ENCODE measurements around the gene FLNB.
"Not testable (repeated sequence)": the region's sequence is repeated elsewhere in the genome, so short reads cannot be mapped to it uniquely, and the experiment has no call there.

FLNB gene

DNA sequence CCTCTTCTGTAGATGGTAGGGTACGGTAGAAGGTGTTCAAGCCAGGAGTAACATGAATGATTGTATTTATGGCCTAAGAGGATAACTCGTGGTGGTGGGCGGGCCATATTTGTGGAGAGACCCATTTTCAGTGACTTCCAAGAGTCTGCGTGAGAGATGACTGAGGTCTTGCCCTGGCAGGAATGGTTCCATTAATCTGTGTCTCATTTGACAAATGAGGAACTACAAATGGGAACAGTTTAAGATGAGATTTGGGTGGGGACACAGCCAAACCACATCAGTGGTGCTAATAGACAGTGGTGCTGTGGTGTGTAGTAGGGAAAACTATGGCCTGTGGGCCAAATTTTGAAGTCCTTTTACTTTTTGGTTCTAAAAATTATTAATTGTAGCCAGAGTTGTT lies 47.1 kb downstream of the FLNB start:
- peak; percentile 5 for DNase-seq

DNA sequence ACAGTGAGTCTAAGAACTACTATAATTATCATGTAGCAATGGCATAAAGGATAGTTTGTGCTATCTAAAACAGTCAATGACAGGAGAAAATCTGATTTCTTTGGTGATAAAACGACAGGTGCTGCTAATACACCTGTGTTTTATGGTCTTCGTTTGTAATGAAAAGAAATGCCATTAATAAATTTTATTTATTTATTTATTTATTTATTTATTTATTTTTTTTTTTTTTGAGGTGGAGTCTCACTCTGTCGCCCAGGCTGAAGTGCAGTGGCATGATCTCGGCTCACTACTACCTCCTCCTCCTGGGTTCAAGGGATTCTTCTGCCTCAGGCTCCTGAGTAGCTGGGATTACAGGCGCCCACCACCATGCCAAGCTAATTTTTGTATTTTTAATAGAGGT lies 47.7 kb downstream of the FLNB start:
- DNase-seq: not testable (repeated sequence)

DNA sequence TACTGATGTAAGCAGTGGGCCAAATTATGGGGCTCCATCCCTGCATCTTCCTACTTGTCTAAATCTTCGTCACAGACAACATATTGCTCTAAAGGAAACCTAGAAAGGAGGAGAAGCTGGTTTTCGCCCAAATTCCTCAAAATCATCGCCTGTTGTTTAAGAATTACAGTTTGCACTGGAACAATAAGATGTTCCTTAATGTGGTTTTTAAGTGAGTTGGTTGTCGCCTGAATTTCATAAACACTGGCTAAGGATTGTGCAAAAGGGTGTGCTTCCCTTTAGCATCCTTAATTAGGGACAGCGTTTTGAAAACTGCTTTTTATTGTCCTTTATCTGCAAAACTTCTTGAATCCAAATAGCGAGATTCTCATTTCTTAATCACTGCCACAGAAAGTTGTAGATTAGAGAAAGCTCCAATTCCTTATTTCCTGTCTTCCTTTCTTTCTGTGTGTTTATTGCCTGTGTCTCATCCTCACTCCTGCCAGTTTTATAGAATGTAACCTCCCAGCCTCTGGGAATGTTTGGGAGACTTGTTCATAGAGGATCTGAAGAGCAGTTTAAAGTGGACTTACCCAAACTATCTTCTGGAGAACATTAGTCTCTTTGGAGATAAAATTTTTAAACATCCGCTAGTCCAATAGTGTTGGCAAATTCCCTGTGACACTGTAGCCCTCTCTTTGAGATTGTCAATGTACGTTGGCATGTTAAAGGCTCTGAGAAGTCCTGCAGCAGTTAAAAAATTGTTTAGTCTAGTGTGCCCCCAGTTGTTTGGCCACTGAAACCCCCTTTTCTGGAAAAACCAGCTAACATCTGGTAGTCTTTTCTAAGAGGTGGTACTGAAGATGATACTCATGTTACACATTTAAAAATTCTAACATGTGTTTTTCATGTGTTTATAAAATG lies 50.4 kb downstream of the FLNB start:
- no peak for DNase-seq

DNA sequence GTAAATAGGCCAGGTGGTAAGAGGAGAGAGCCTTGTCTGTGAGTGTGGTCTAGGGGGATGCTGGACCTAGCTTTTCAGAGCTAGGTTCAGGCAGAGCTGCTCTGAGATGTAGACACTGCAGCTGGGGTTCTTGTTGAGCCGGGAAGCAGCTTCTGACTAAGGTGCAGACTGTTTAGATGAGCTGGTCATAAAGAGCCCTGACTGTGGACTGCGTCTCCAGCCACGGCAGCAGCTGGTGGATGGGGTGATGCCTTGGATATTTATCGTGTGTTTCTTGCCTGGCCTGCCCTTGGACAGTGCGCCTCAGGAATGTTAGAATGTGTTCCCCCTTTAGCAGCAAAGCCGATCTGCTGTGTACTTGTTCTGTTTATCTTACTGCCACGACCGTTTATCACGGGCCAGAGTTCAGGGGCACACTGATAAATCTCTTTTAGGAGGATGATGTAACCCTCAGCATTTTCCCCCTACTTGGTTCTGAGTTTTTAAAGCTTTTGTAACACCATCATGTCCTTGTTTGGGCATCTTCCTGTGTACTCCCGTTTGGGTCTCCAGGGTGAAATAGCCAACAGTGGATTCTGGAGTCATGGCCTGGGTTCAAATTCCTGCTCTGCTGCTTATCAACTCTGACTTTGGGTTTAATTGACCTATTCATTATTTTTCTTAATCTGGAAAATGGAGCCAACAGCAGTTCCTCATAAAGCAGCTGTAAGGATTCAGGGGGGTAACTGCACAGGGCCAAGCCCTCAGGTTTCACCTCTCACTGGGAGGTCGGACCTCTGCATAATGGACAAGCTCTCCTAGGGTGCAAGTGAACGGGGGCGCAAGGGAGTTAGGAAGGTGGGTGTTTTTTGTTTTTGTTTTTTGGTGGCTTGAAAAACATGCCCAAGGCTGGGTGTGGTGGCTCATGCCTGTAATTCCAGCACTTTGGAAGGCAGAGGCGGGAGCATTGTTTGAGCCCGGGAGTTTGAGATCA lies 51.4 kb downstream of the FLNB start:
- peak; percentile 41 for DNase-seq

DNA sequence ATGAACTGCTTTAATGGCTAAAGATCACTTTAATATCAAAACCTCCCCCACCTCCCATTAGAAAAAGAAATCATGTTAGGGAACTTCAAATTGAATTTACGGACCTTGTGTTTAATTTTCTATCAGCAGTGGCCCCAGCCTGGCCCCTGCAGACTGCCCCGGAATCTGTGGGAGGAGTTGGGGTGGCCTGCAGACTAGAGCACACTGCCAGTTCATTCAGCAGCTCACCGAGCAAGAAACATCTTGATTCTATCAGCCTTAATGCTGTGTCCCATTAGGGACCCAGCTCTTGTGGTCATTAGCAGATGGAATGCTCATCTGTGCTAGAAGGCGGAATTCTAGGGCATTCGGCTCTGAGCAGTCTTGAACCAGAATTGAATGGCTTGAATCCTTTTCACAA lies 54.2 kb downstream of the FLNB start:
- no peak for DNase-seq

DNA sequence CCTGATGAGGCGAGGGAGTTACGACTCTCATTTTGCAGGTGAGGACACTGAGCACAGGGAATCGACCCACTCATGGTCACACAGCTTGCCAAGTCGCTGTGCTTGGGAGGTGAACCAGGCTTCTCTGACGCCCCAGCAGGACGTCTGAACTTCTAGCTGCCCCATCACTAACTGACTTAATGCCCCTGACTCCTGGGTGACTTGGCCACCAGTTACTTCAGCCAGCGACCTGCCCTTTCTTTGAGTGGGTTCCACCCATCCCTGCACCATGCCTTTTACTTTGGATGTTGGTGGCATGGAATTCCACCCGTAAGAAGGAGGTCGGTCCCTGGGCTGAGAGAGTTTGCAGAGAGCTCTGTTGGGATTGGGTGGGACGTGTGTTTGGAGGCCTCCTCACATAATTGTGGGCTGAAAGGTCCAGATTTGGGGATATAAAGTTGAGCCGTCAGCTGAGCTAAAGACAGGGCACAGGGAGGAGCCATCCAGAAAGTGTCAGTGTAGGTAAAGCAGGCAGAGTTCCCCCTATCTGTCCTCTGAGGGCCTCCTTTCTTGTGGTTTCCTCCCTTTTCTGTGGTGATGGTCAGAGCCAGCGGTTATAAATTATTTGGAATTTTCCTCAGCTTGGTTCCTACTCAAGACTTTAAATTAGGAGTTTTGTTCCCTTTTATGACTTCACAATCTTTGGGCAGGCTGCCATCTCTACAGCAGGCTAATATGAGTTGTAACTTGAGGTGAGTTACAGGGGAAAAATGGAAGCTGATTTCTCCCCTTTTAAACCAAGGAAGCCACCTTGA lies 55.0 kb downstream of the FLNB start:
- DNase-seq: no peak

DNA sequence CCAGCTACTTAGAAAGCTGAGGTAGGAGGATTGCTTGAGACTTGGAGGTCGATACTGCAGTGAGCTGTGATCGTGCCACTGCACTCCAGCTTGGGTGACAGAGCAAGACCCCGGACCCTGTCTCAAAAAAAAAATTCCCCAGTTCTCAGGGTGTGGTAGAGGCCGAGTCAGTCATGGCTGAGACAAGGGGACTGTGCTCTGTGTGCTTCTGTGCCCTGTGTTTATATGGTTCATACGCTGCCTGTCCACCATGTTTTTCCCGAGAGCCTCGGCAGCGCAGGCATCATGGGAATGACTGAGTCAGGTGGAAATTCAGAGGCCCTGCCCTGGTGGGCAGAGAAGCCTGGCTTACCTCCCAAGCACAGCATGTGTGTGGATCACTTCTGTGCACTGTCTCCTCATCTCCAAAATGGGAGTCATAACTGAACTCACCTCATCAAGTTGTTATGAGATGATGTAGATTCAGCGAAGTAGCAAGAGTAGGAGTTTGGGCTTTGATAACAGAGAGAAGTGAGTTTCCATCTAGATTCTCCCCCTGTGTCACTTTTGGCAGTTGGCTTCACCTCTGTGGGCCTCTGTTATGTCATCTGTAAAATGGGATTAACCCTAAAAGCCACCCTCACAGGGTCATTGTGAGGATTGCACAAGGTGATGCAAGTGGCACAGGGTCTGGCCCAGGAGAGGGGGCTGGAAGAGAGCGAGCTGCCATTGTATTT lies 56.9 kb downstream of the FLNB start:
- no peak for DNase-seq

DNA sequence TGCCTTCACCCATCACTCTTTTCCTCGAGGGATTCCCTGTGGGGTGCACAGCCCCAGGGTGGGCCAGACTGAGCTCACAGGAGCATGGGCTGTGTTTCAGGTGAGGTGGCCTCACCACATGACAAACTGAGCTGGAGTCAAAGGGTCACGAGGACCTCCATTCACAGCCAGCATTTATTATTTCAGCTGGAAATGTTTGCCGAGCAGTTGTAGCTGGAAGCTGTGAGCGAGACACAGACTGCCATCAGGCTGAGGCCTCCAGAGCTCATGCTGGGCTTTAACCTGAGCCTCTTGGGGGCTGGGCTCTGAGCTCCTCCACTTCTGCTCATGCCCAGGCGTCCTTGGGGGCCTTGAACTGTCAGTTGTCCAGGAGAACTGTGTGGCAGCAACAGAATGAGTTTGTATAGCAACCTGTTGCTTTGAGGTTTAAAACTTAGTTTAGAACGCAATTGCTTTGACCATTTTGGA lies 57.5 kb downstream of the FLNB start:
- DNase-seq: no peak

DNA sequence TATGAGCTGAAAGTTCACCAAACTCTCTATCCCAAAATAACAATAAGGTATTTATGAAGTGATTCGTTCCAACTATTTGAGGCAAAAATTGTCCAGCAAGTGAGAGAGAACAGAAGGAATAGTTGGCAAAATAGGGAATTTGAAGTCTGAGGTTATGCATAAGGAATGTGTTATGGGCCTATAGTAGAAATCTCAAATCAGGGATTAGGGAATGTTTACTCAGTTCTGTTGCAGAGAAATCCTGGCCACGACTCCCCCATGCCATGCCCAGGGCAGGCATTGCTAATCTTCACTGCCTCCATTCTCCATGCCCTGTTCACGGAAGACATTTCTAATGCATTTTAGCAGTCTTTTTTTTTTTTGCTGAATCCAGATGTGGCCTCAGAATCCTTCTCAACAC lies 58.6 kb downstream of the FLNB start:
- DNase-seq: no peak

DNA sequence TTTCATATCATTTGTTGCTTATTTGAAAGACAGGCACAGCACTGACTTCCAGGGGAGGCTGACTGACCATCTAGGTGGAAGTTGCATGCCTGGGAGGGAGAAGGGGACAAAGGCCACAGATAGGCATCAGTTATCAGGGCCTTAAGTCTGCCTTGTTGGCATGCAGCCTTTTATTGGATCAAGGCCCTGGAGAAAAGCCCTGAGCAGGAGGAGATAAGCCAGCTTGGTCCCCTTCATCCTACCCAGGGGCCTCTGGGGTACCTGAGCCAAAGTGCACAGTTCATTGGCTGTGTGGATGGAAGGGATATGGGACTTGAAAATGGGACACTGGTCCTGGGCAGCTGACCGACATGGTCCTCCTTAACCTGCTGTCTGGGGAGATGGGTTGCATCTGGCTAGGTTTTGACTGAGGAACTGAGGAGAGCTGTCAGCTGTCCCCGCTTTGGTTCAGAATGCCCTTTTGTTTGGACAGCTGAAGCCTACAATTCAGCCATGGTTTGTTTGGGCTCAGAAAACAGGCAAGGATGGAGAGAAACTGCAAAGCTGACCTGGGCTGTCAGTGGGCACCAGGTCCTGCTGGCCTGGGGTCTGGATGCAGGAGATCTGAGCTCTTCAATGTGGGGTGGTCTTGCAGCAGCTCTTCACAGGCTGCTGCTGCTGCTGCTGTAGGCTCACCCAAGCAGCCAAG lies 60.0 kb downstream of the FLNB start:
- no peak for DNase-seq

DNA sequence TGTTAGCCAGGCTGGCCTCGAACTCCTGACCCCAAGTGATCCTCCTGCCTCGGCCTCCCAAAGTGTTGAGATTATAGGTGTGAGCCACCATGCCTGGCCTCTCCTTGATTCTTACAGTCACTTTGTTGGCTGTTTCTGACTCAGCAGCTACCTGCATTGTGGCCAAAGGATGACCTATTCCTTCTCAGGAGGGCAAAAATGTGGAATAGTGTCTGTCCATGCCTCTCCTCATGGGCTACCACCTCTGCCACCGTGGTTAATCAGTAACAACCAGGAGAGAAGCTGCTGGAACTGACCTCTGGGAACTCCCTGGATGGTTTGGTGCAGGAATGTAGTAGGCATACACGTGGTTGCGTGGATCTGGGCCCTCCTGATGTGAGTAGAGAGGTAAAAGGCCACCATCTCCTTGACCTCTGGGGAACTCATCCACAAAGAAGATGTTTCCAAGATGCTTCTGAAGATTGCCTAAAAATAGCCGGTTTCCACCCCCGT lies 63.3 kb downstream of the FLNB start:
- no peak for DNase-seq

DNA sequence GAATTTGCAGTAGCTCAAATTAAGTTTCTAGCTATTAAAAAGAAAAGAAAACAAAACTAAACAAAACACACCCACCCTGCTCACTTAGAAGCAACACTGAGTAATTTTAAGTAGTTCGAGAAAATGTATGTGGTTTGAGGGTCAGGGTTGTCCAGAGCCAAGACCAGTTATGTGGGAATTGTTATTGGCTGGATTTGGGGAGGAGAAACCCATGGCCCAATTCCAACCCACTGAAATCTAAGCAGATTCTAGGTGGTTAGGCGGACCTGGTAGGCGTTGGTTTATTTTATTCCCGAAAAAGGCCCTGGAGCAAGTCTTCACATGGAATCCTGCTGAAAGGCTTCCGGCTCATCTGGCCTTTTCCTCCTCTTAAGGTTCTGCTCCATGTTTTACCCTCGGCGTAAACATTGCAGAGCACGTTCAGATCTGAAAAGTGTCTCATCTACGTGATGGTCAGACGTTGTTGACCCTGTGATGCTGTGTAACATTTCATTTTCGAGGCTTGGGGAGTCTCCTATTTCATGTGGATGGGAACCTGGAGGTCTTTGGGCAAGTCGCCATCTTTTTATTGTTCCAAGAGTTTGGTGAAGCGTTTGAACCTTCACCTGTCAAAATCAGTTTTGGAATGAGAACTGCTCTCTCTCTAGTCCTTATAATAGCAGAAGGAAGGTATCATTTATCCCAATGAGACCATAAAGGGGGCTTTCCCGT lies 64.0 kb downstream of the FLNB start:
- DNase-seq: no peak

DNA sequence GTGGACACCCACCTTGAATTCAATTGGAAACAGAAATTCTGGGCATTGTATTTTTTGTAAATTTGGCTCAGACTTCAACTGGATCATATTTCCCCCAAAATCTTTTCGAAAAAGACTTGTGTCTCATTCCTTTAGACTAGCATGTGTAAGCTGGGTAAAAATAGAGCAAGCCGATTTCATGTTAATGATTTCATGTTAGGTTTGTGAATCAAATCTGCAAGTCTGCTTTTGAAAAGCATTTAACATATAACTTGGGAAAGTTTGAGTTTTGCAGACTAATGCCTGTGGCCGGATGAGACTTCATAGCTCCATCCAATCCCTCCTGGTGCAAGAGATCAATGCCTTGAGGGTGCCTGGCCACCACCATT lies 64.5 kb downstream of the FLNB start:
- no peak for DNase-seq

DNA sequence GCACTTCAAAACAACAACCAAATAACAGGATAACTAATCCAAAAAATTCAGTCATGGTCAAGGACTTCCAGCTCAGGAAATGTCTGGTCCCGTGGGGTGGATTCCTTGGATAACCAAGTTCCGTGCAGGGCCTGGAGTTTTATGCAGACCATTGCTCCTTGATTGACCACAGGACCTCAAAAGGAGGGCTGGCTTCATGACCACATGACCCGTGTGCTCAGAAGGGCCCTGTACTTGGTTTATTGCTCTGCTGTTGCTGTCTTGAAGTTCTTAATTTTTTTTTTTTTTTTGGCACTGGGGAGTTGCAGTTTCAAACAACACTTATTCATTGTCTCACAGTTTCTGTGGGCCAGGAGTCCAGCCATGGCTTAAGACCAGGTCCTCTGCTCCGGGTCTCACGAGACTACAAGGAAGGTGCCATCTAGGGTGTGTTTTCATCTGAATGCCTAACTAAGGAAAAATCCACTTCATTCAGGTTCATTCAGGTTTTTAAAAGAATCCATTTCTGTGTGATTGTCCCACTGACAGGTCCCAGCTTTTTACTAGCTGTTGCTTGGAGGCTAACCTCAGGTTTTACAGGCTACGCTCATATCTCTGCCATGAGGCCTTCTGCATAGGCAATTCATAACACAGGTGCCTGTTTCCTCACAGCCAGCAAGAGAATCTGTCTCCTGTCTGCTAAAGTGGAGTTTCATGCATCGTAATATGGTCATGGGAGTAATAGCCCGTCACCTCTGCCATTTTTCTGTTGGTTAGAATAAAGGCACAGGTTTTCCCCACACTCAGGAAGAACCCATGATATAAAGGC lies 65.3 kb downstream of the FLNB start:
- DNase-seq: no peak

DNA sequence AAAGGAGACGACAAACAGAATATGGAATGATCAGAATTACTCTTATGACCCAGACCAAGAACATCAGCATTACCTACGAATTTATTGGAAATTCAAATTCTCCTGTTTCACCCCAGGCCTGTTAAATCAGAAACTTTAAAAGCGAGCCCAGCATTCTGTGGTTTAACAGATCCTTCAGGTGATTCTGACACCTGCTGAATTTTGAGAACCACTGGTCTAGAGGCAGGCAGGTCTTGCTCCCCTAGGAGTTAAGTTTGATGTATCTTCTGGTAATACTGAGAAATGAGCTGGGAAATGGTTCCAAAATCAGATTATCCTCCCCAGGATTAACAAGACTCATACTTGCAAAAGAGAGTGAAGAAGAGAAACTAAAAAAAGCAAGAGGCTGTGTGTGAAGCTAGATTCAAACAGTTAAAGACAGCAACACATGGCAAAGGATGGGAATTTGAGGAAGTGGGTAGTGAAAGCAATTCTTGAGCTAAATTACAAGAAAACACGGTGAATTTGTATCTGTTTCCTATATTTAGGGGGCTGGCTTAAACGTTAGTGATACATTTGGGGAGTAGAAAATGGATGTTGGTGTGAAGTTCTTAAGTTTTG lies 66.0 kb downstream of the FLNB start:
- DNase-seq: no peak

DNA sequence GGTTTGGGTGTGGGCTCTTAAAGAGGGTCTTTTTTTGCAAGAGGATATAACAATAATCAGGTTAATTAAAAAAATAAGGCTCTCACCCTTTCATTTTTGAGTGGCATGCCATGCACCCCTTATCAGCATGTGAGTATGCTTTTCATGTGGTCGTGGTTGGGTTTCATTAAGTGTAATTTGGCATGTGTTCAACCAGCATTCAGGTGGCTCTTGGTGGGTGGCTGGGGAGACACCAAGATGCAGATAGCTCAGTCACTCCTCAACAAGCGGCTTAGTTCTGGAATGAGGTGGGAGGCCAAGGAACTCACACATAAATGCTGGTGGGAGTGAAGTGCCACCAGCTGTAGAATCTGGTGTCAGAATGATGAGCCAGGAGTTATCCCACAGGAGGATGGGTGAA lies 66.8 kb downstream of the FLNB start:
- DNase-seq: no peak

DNA sequence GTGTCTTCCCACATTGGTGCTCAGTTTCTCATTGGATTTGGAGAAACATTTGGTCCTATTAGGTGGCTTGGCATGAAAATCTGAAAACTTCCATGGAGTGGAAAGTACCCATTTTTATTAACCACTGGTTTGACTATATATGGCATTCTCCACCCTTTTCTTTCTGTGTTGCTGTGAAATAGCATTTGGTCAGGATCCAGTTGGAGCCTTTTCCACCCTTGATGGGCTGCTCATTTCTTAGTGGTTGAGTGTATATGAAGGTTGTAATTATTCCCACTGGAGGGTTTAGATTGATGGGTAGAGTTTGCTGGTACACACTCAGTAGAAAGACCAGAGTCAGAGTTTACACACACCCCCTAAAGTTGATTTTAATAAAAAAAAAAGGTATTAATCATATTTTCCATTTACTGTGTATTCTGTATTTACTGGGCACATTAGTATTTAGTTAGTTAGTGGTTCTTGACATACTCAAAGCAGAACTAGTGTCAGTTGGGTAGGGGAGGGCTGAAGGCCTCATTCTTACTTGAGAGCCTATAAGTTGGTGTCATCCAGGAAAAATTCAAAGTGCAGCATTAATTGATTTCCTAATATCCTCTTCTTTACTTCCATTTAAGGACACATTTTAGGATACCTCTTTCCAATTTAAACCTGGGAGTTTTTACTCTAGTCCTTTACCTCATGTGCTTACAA lies 69.5 kb downstream of the FLNB start:
- no peak for DNase-seq

DNA sequence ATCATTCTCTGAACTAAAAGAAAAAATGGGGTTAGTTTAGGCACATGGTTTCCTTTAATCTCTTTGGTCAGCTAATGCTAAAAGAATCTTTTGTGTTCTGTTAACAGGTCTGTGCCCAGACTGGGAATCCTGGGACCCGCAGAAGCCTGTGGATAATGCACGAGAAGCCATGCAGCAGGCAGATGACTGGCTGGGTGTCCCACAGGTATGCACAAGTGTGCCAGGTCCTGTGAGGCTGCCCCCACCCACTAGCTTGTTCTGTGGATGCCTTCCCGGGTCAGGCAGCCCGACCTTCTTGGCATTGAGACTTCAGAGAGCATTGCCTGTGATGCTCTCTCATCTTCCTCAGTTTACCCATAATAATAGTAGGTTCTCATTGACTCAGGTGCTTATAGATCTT lies 70.4 kb downstream of the FLNB start:
- no peak for DNase-seq

DNA sequence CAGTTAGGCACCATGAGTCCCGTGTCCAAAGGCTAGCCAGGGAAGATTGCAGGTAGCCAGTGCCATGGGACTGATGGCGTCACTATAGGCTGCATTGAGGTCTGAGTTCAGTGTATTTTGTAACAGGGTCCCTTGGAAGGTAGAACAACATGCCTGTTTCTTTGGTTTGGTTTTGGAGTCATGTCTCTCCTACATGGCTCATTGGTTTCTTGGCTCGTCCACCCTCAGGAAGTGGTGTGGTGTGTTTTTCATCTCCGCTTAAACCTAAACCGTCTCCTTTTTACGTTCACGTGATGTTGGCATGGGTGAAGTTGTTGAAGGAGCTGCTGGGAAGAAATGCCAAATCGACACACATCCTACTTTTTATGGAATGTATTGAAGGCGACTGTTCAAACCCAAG lies 71.6 kb downstream of the FLNB start:
- no peak for DNase-seq
